ENCODE data around the gene WDFY2.
A peak's percentile ranks its signal among the peaks of the same experiment; 100 is the strongest.
"Not testable (repeated sequence)": the region's sequence is repeated elsewhere in the genome, so short reads cannot be mapped to it uniquely, and the experiment has no call there.

WDFY2 gene

GRCh38 chr13:51564252-51564651 is 20.0 kb upstream of the WDFY2 start:
- no peak for DNase-seq (ENCODE audit: low read depth)

- no peak for DNase-seq (ENCODE audit: low read depth)
Observed at GRCh38 chr13:51564671-51565070, 19.6 kb upstream of the WDFY2 start.

GRCh38 chr13:51569001-51569400 is 15.3 kb upstream of the WDFY2 start:
- not testable (repeated sequence) for DNase-seq (ENCODE audit: low read depth)

- DNase-seq (ENCODE audit: low read depth), result no peak
Observed at GRCh38 chr13:51576754-51577153, 7.5 kb upstream of the WDFY2 start.

GRCh38 chr13:51577690-51578089 is 6.6 kb upstream of the WDFY2 start:
- no peak for DNase-seq (ENCODE audit: low read depth)

- DNase-seq (ENCODE audit: low read depth), result no peak
Observed at GRCh38 chr13:51579676-51580075, 4.6 kb upstream of the WDFY2 start.

- no peak for DNase-seq (ENCODE audit: low read depth)
Observed at GRCh38 chr13:51581148-51581820, 3.0 kb upstream of the WDFY2 start.

- DNase-seq (ENCODE audit: low read depth), result no peak
Observed at GRCh38 chr13:51583469-51583874, 790 bp upstream of the WDFY2 start.

- peak; percentile 63 for DNase-seq (ENCODE audit: low read depth)
Observed at GRCh38 chr13:51584731-51585672, 740 bp downstream of the WDFY2 start.

GRCh38 chr13:51585696-51586095 is 1.4 kb downstream of the WDFY2 start:
- no peak for DNase-seq (ENCODE audit: low read depth)

GRCh38 chr13:51587372-51587771 is 3.1 kb downstream of the WDFY2 start:
- no peak for DNase-seq (ENCODE audit: low read depth)

GRCh38 chr13:51588406-51588949 is 4.2 kb downstream of the WDFY2 start:
- DNase-seq (ENCODE audit: low read depth), result no peak

- DNase-seq (ENCODE audit: low read depth), result no peak
Observed at GRCh38 chr13:51589793-51590192, 5.5 kb downstream of the WDFY2 start.

- no peak for DNase-seq (ENCODE audit: low read depth)
Observed at GRCh38 chr13:51590231-51590970, 6.1 kb downstream of the WDFY2 start.

GRCh38 chr13:51590971-51591627 is 6.8 kb downstream of the WDFY2 start:
- no peak for DNase-seq (ENCODE audit: low read depth)

- DNase-seq (ENCODE audit: low read depth), result not testable (repeated sequence)
Observed at GRCh38 chr13:51591938-51592337, 7.7 kb downstream of the WDFY2 start.

- DNase-seq (ENCODE audit: low read depth), result no peak
Observed at GRCh38 chr13:51594432-51594831, 10.2 kb downstream of the WDFY2 start.

- DNase-seq (ENCODE audit: low read depth), result no peak
Observed at GRCh38 chr13:51595416-51595815, 11.2 kb downstream of the WDFY2 start.

- DNase-seq (ENCODE audit: low read depth), result no peak
Observed at GRCh38 chr13:51596541-51596940, 12.3 kb downstream of the WDFY2 start.

- no peak for DNase-seq (ENCODE audit: low read depth)
Observed at GRCh38 chr13:51599444-51600176, 15.3 kb downstream of the WDFY2 start.

- no peak for DNase-seq (ENCODE audit: low read depth)
Observed at GRCh38 chr13:51600703-51601102, 16.4 kb downstream of the WDFY2 start.
